GM21423 (cell line): Measurements from ENCODE around the gene HRH3.

Experiments
- ATAC-seq: cut with Tn5 transposase; IDR thresholded peaks from one replicate; pipeline ENCODE4 v1.9.1; 2021; ENCODE audit warnings: mild to moderate bottlenecking, moderate library complexity; ENCODE audit not compliant: unreplicated experiment

Gene HRH3

DNA sequence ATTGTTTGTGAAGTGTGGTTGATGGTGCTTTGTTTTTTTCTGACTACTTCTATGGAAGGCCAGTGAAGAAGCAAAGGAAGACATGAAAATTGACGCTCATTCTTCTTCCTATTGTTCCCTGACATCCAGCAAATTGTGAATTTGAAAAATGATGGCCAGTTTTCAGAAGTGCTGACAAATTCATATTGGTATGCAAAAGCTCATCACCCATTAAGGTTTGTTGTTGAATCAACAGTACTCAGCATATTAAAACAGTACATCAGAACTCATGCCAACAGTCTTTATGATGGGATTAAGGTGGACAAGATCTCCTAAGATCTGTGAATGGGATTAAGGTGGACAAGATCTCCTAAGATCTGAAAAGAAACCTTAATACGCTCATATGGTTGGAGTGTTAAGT lies 38.3 kb downstream of the HRH3 start:
- no peak for ATAC-seq

DNA sequence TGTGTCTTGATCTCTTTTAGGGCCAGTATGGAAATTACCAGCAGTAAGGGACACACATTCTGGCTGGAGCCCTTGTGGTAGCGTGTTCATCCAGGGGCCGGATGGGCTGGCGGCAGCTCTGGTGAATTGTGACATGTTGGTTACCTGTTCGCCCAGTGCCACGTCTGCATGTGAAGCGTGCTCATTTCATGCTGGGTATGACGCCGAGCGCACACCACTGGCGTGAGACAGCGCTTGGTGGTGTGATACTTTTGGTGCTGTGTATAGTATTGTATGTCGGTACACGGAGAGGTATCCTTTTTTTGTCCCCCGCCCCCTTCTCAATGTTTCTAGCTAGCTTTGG lies 40.9 kb downstream of the HRH3 start:
- no peak for ATAC-seq

DNA sequence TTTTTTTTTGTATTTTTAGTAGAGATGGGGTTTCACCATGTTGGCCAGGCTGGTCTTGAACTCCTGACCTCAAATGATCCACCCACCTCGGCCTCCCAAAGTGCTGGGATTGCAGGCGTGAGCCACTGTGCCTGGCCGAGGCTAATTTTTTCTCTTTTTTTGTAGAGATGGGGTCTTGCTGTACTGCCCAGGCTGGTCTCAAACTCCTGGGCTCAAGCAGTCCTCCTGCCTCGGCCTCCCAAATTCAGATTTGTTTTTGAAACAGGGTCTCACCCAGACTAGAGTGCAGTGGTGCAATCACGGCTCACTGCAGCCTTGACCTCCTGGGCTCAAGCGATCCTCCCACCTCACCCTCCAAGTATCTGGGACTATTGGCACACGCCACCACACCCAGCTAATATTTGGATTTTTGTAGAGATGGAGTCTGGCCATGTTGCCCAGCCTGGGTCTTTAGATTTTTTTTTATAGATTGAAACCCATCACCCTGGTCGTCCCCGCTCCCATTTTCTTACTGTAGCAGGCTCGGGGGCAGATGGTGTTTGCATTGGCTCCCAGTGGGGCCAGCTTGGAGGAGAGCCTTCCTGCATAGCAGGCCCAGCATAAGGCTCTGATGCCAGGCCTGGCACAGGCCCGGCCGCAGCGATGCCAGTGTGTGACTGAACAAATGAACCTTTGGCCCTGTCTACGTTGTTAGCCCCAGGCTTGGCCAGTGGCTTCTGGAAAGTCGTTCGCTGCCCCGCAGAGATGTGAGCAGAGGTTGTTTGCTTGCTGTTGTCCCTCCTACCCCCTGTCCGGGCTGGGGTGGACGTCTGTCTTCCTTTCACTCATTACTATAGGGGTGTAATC lies 41.5 kb downstream of the HRH3 start:
- ATAC-seq: no peak

DNA sequence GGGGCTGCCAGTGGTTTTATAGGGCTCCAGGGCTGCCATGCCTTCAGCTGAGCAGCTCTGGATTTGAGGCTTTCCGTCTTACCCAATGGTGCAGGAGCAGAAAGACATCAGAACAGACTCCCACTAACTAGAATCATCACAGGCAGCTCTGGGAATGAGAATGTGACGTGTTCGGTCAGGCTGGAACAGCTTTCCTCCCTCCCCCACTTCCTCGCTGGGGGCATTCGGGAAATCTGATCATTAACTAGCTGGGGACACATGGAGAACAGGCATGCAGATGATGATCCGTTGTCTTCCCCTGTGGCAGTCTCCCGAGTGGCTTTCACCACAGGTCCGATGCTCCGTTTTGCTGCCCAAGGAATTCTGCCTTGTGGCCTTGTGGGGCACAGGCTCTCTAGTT lies 42.8 kb downstream of the HRH3 start:
- no peak for ATAC-seq

DNA sequence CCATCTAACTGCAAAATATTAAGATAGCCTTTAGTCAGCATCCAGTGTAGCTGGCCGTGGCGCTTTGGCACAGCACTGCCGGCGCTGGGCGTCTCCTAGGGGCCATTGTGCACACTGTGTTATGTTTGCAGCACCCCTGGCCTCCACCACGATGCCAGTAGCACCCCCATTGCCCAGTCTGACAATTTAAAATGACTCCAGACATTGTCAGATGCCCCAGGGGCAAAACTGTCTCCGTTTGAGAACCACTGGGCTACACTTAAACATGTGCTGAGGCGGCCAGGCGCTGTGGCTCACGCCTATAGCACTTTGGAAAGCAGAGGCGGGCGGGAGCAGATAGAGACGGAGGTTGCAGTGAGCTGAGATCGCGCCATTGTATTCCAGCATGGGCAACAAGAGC lies 43.2 kb downstream of the HRH3 start:
- no peak for ATAC-seq

DNA sequence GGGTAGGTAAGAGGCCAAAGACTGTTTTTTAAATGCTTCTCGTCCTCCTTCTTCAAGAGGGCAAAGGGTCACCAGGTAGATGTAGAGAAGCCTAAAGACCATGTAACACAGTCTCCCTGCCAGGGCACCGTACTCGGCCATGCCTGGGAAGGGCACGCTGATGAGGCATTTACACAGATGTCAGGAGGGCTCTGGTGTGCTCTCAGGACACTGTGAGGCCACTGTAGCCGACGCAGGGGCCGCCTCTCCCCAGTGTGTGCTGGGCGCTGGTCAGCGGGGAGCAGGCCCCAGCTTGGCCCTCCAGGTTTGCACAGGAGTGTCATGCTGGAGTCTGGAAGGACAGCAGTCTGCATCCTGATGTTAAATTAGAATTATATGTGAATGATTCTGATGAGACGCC lies 44.4 kb downstream of the HRH3 start:
- no peak for ATAC-seq

DNA sequence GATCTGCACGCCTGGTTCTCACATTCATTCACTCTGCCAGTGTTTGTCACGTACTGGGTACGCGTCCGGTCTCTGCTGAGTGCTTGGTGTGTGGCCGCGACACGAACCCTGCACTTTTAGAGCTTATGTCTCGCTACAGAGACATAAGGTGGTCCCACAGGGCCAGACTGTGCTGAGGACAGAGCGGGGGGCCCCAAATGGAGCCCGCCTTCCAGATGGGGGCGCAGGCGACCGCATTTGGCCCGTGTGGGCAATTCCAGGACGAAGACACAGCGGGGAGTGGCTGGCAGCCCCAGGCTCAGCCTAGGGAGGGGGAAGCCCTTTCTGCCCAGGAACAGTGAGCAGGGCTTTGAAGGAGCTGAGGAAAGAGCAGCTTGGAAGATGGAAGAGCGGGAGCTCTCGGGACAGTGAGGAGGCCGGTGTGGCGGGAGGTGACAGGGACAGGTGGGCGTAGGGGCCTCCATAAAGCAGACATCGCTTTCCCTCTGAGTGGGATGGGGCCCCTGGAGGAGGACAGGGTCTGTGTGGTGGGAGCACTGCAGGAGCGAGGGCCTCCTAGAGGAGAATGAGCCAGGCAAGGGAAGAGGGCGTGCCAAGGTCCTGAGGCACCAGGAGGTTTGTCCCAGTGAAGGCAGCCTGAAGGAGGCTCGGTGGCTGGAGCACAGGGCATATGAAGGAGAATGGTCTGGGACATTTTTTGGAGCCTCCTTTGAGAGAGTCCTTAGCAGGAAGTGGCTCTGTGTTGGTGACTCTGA lies 45.0 kb downstream of the HRH3 start:
- no peak for ATAC-seq

DNA sequence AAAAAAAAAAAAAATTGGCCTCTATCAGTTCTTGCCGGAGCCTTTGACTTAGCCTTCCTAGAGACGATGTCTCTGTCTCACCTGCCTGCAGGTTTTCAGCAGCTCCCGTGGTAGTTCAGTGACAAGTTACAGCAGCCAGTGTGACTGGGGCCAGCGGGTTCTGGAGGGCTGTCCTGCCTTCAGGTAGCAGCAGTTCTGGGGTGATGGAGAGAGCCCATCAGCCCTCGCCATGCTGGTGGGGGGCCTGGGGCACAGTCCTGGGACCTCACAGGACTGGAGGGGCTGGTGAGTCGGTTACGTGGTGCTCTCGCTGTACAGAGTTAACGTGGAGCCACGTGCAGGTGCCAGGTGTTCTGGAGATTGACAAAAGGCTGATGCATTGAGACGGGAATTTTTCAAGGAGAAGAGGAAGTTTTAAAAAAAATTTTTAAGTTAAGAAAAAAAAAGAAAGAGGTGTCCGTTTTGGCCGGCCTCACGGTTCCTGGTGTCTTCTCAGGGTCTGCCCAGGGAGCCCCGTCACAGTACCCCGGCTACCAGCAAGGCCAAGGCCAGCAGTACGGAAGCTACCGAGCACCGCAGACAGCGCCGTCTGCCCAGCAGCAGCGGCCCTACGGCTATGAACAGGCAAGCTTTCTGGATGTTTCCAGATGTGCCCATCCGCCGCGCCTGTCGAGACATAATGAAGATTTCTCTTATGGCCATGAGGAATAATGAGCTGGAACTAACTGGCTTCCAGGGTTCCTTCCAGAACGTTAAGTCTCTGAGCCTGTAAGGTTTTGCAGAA lies 45.9 kb downstream of the HRH3 start:
- ATAC-seq: no peak

DNA sequence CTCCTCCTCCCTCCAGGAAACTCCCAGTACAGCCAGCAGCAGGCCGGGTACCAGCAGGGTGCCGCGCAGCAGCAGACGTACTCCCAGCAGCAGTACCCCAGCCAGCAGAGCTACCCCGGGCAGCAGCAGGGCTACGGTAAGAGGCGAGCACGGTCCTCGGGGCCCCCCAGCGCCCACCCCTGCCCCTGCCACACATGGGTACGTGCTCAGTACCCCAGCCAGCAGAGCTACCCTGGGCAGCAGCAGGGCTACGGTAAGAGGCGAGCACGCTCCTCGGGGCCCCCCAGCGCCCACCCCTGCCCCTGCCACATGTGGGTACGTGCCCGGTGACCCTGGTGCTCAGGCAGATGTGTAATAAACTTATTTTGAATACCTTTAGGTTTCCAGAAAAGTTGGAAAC lies 47.4 kb downstream of the HRH3 start:
- ATAC-seq: no peak

DNA sequence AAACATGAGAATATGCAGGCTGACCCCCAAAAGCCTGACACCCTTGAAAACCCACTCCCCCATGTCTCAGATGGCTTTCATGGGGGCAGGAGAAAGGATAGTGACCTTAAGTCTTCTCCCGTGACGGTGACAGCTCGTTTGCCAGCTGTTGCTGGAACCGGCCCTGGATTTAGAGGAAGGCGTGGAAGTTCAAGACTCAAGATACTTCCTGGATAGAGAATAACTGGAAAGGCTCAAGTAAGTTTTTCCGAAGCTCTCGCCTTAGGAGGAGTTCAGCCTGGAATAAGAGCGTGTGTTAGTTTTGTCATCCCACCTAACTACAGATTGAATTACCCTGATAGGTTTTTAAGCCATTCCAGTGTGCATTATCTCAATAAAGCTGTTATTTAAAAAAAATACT lies 48.8 kb downstream of the HRH3 start:
- ATAC-seq: no peak

DNA sequence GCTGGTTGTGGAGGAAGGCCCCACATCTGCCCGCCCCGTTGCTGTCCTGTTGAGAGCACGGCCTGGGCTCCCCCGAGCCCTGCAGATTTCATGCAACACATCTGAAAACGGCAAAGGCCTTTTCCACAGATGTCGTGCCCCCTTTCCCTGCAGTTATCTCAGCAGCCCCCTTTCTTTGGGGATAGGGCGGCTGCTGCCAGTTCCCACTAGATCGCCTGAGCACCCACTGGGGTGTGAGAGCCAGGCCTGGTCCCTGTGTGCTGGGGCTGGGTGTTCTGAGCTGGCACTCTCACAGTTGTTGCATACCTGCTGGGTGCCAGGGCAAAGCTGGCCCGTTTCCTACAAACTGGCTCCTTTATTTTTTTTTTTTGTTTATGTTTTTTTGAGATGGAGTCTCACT lies 49.5 kb downstream of the HRH3 start:
- no peak for ATAC-seq

DNA sequence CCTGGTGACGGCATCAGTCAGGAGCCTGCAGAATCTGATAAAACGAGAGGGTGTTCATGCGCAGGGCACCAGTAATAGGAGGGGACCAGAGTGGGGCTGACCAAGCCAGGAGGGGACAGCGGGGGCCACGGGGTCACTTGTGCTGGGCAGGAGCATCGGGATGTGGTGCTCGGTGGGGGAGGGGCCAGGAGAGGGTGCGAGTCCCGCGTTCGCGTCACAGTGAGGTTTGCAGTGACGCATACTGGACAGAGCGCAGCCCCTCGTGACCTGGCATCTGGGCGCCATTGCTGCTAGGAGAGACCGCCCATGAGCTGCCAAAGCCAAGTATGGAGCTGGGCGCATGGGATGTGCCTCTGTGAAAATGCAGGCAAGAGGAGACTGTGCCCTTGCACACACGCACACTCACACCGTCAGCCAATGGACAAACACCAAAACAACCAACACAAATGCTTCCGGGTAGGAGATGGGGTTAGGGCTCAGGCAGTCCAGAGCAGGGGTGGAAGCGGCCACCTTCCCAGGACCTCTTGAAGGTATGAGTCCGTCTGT lies 51.1 kb downstream of the HRH3 start:
- ATAC-seq: no peak

DNA sequence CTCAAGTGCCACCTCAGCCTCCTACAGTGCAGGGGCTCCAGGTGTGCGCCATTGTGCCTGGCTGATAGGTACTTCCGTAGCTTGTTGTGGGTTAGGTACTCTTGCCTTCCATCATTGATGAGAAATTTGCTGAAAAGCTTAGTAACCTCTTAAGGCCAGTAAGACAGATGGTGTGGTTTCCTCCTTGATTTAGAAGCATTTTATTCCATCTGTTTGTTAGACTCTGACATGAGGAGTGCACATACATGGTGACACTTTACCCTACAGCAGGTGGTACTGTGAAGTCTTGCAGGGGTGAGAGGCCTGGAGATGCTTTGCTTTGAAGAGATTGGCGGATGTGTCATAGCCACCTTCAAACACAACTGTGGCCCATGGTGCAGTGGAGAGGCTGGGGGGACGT lies 52.0 kb downstream of the HRH3 start:
- ATAC-seq: no peak

DNA sequence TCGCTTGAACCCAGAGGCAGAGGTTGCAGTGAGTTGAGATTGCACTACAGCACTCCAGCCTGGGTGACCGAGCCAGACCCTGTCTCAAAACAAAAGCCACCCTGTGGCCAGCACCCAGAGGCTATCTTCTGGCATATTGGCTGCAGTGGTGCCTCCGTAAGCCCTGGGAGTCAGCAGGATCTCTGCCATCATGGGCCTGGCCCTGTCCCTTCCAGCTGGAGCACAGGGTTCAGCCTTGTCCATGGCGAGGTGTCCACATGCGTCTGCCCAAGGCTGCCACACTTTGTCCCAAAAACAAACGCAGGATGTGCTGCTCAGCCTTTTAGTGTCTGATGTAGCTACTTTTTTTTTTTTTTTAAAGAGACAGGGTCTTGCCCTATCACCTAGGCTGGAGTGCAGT lies 52.6 kb downstream of the HRH3 start:
- ATAC-seq: no peak

DNA sequence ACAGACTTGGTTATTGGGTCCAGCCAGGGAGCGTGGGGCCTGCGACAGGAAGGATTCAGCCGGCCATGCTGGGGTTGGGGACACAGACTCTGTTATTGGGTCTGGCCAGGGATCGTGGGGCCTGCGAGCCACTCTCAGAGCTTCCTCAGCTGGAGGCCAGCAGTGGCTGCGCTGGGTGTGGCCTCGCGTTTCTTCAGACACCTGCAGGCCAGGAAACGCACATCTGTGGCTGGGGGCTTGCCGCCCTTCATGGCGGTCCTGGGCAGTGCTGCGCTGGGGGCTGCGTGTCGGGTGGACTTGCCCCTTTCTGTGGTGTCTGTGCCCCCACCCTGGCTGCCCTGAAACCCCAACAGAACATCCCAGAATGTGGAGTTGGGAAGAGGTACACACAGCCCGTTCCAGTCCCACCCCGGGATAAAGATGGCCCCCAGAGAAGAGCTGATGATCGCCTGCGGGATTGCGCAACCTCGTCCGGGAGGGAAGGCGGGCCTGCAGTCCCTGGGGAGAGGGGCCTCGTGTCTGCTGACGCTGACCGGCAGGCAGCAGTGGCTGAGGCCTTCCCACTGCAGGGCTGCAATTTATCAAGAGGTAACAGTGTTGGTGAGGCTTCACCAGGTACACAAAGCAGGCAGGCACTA lies 54.2 kb downstream of the HRH3 start:
- ATAC-seq: no peak
